ENCODE results near the gene CALML4.
"Not testable (repeated sequence)": the region's sequence is repeated elsewhere in the genome, so short reads cannot be mapped to it uniquely, and the experiment has no call there.

The CALML4 gene

GRCh38 chr15:68229386-68230156 lies 24.4 kb upstream of the CALML4 start, which contains the start of gene CLN6:
Gene CLN6 (minus strand): TSS chr15:68229728. CDS start chr15:68229584, 144 bp downstream.
- ATAC-seq, result peak; percentile 85
- peaks cover 1% of the 10 kb centered on the region for H3K27me3 Mint-ChIP-seq
- peak within 1 kb of the TSS; percentile 97 for H3K27ac Mint-ChIP-seq

GRCh38 chr15:68228971-68229385 lies 23.8 kb upstream of the CALML4 start:
- H3K27ac Mint-ChIP-seq, result peak overlapping the region; percentile 92
- H3K4me1 Mint-ChIP-seq, result peaks cover 53% of the 10 kb centered on the region
- peak overlapping the region; percentile 96 for H3K4me3 Mint-ChIP-seq
- H3K27me3 Mint-ChIP-seq, result peaks cover 1% of the 10 kb centered on the region
- peaks cover 23% of the 10 kb centered on the region for H3K36me3 Mint-ChIP-seq (ENCODE audit: low read depth)
- ATAC-seq (no peak), DNase-seq (no peak)
- H3K9me3 Mint-ChIP-seq, result no peaks in the 10 kb centered on the region

More at GRCh38 chr15:68229386-68230156, 24.4 kb upstream of the CALML4 start, which contains the start of gene CLN6:
- Mint-ChIP-seq H3K9me3 (no peaks in the 10 kb centered on the region), H3K4me1 (peaks cover 52% of the 10 kb centered on the region), H3K4me3 (peak within 1 kb of the TSS; percentile 96), H3K36me3 (ENCODE audit: low read depth) (peaks cover 22% of the 10 kb centered on the region)
- peak; percentile 84 for DNase-seq

GRCh38 chr15:68228143-68228970 lies 23.2 kb upstream of the CALML4 start:
- DNase-seq (no peak), ATAC-seq (no peak)
- peak overlapping the region; percentile 92 for H3K27ac Mint-ChIP-seq
- H3K4me3 Mint-ChIP-seq, result peak overlapping the region; percentile 96
- peaks cover 25% of the 10 kb centered on the region for H3K36me3 Mint-ChIP-seq (ENCODE audit: low read depth)
- peaks cover 53% of the 10 kb centered on the region for H3K4me1 Mint-ChIP-seq
- H3K27me3 Mint-ChIP-seq, result peaks cover 1% of the 10 kb centered on the region
- no peaks in the 10 kb centered on the region for H3K9me3 Mint-ChIP-seq

- H3K27ac Mint-ChIP-seq, result peak overlapping the region; percentile 92
- H3K4me1 Mint-ChIP-seq, result peaks cover 53% of the 10 kb centered on the region
- DNase-seq (no peak), ATAC-seq (no peak)
- H3K9me3 Mint-ChIP-seq, result no peaks in the 10 kb centered on the region
- H3K27me3 Mint-ChIP-seq, result no peaks in the 10 kb centered on the region
- H3K36me3 Mint-ChIP-seq (ENCODE audit: low read depth), result peaks cover 31% of the 10 kb centered on the region
- peak overlapping the region; percentile 96 for H3K4me3 Mint-ChIP-seq
Observed at GRCh38 chr15:68227643-68228142, 22.6 kb upstream of the CALML4 start.

GRCh38 chr15:68225442-68225841 lies 20.3 kb upstream of the CALML4 start:
- not testable (repeated sequence) for H3K27me3 Mint-ChIP-seq, ATAC-seq, DNase-seq, H3K9me3 Mint-ChIP-seq, H3K27ac Mint-ChIP-seq
- H3K4me1 Mint-ChIP-seq, result peaks cover 46% of the 10 kb centered on the region
- H3K4me3 Mint-ChIP-seq, result peak overlapping the region; percentile 36
- H3K36me3 Mint-ChIP-seq (ENCODE audit: low read depth), result peaks cover 31% of the 10 kb centered on the region

GRCh38 chr15:68224546-68225250 lies 19.6 kb upstream of the CALML4 start:
- H3K27me3 Mint-ChIP-seq, result no peaks in the 10 kb centered on the region
- peak overlapping the region; percentile 36 for H3K4me3 Mint-ChIP-seq
- peak overlapping the region; percentile 15 for H3K27ac Mint-ChIP-seq
- peaks cover 39% of the 10 kb centered on the region for H3K4me1 Mint-ChIP-seq
- H3K36me3 Mint-ChIP-seq (ENCODE audit: low read depth), result peaks cover 31% of the 10 kb centered on the region
- ATAC-seq (no peak), DNase-seq (no peak)
- no peaks in the 10 kb centered on the region for H3K9me3 Mint-ChIP-seq

- Mint-ChIP-seq H3K4me3 (no peak overlapping the region), H3K27ac (no peak overlapping the region), H3K9me3 (no peaks in the 10 kb centered on the region), H3K27me3 (no peaks in the 10 kb centered on the region), H3K36me3 (ENCODE audit: low read depth) (peaks cover 32% of the 10 kb centered on the region), H3K4me1 (peaks cover 39% of the 10 kb centered on the region)
- no peak for ATAC-seq
- DNase-seq, result no peak
Observed at GRCh38 chr15:68224108-68224507, 19.0 kb upstream of the CALML4 start.

GRCh38 chr15:68223171-68223570 lies 18.0 kb upstream of the CALML4 start:
- Mint-ChIP-seq H3K4me3 (no peak overlapping the region), H3K4me1 (peaks cover 32% of the 10 kb centered on the region), H3K27ac (no peak overlapping the region), H3K27me3 (no peaks in the 10 kb centered on the region), H3K36me3 (ENCODE audit: low read depth) (peaks cover 35% of the 10 kb centered on the region), H3K9me3 (no peaks in the 10 kb centered on the region)
- ATAC-seq (no peak), DNase-seq (no peak)

- peaks cover 24% of the 10 kb centered on the region for H3K4me1 Mint-ChIP-seq
- H3K27me3 Mint-ChIP-seq, H3K9me3 Mint-ChIP-seq, H3K4me3 Mint-ChIP-seq, DNase-seq, ATAC-seq, H3K27ac Mint-ChIP-seq: not testable (repeated sequence)
- peaks cover 37% of the 10 kb centered on the region for H3K36me3 Mint-ChIP-seq (ENCODE audit: low read depth)
Observed at GRCh38 chr15:68222432-68222743, 17.3 kb upstream of the CALML4 start.

GRCh38 chr15:68221530-68222431 lies 16.6 kb upstream of the CALML4 start:
- Mint-ChIP-seq H3K4me1 (peaks cover 19% of the 10 kb centered on the region), H3K36me3 (ENCODE audit: low read depth) (peaks cover 37% of the 10 kb centered on the region)
- not testable (repeated sequence) for ATAC-seq, H3K27me3 Mint-ChIP-seq, H3K27ac Mint-ChIP-seq, H3K9me3 Mint-ChIP-seq, DNase-seq, H3K4me3 Mint-ChIP-seq

- no peak for DNase-seq
- no peak for ATAC-seq
- H3K9me3 Mint-ChIP-seq, result no peaks in the 10 kb centered on the region
- H3K27me3 Mint-ChIP-seq, result no peaks in the 10 kb centered on the region
- peaks cover 13% of the 10 kb centered on the region for H3K4me1 Mint-ChIP-seq
- no peak overlapping the region for H3K27ac Mint-ChIP-seq
- H3K36me3 Mint-ChIP-seq (ENCODE audit: low read depth), result peaks cover 43% of the 10 kb centered on the region
- no peak overlapping the region for H3K4me3 Mint-ChIP-seq
Observed at GRCh38 chr15:68220967-68221366, 15.8 kb upstream of the CALML4 start.

GRCh38 chr15:68220489-68220888 lies 15.4 kb upstream of the CALML4 start:
- no peaks in the 10 kb centered on the region for H3K27me3 Mint-ChIP-seq
- H3K36me3 Mint-ChIP-seq (ENCODE audit: low read depth), result peaks cover 43% of the 10 kb centered on the region
- ATAC-seq (no peak), DNase-seq (no peak)
- no peak overlapping the region for H3K4me3 Mint-ChIP-seq
- peaks cover 10% of the 10 kb centered on the region for H3K4me1 Mint-ChIP-seq
- no peaks in the 10 kb centered on the region for H3K9me3 Mint-ChIP-seq
- H3K27ac Mint-ChIP-seq, result no peak overlapping the region

- ATAC-seq (no peak), DNase-seq (no peak)
- Mint-ChIP-seq H3K9me3 (no peaks in the 10 kb centered on the region), H3K4me1 (no peaks in the 10 kb centered on the region), H3K4me3 (no peak overlapping the region), H3K27ac (no peak overlapping the region), H3K27me3 (no peaks in the 10 kb centered on the region), H3K36me3 (ENCODE audit: low read depth) (peaks cover 34% of the 10 kb centered on the region)
Observed at GRCh38 chr15:68218847-68219798, 14.0 kb upstream of the CALML4 start.
